Neural cell (in vitro differentiated cells): ENCODE results near the gene CIRBP. TPM values are rescaled to one million over a fixed set of nuclear protein-coding genes. Genes with fewer than 3 reads are reported as not detected.

Experiments
- H2AFZ ChIP-seq: fragments of 200-600, 300-800 bp; sonication (generic), shearing (Covaris generic); 2 replicates; pipeline ENCODE4 v1.6.0; 2014; ENCODE audit warnings: low read depth, mild to moderate bottlenecking, antibody characterized with exemption, low read length, moderate library complexity
- H3F3A ChIP-seq: fragments of 200-600 bp; shearing (Covaris generic); 2 replicates; pipeline ENCODE4 v1.6.1; 2016; ENCODE audit warnings: mild to moderate bottlenecking, moderate library complexity, mixed read lengths, antibody characterized with exemption, low read length; ENCODE audit not compliant: insufficient read depth, poor library complexity, severe bottlenecking
- H3K27ac ChIP-seq: fragments of 200-600, 300-800 bp; sonication (generic), shearing (Covaris generic); 2 replicates; pipeline ENCODE4 v1.5.1; 2014; ENCODE audit warnings: mild to moderate bottlenecking, low read length, moderate library complexity
- H3K27me3 ChIP-seq: fragments of 300-800, 200-600 bp; sonication (generic), shearing (Covaris generic); 2 replicates; pipeline ENCODE4 v1.6.0; 2014; ENCODE audit warnings: mild to moderate bottlenecking, low read depth, low read length, moderate library complexity; ENCODE audit not compliant: insufficient read depth
- H3K36me3 ChIP-seq: fragments of 300-800, 200-600 bp; sonication (generic), shearing (Covaris generic); 2 replicates; pipeline ENCODE4 v1.5.1; 2014; ENCODE audit warnings: mild to moderate bottlenecking, antibody characterized with exemption, low read length, moderate library complexity; ENCODE audit not compliant: insufficient read depth
- H3K4me2 ChIP-seq: fragments of 300-800, 200-600 bp; sonication (generic), shearing (Covaris generic); 2 replicates; pipeline ENCODE4 v1.6.0; 2014; ENCODE audit warnings: mild to moderate bottlenecking, low read length
- H3K4me3 ChIP-seq: fragments of 300-800, 200-600 bp; sonication (generic), shearing (Covaris generic); 2 replicates; pipeline ENCODE4 v1.5.1; 2014; ENCODE audit warnings: mild to moderate bottlenecking, low read length, moderate library complexity
- H3K79me2 ChIP-seq: fragments of 200-600 bp; shearing (Covaris generic); replicated peaks from 2 replicates; pipeline ENCODE4 v1.6.0; 2014; ENCODE audit warnings: mild to moderate bottlenecking, low read length, moderate library complexity; ENCODE audit not compliant: insufficient read depth
- H3K9ac ChIP-seq: fragments of 300-800, 200-600 bp; sonication (generic), shearing (Covaris generic); 2 replicates; pipeline ENCODE4 v1.6.1; 2016; ENCODE audit warnings: mild to moderate bottlenecking, low read length, mixed read lengths
- H3K9me2 ChIP-seq: fragments of 200-600 bp; shearing (Covaris generic); 2 replicates; pipeline ENCODE4 v1.6.1; 2016; ENCODE audit warnings: mild to moderate bottlenecking, low read length, mixed read lengths; ENCODE audit not compliant: insufficient read depth
- H3K9me3 ChIP-seq: fragments of 200-600, 300-800 bp; sonication (generic), shearing (Covaris generic); 2 replicates; pipeline ENCODE4 v1.6.1; 2016; ENCODE audit warnings: mild to moderate bottlenecking, mixed run types, low read length, moderate library complexity, mixed read lengths
- H4K20me1 ChIP-seq: fragments of 200-600 bp; shearing (Covaris generic); 2 replicates; pipeline ENCODE4 v1.6.1; 2016; ENCODE audit warnings: mild to moderate bottlenecking, mixed run types; ENCODE audit not compliant: insufficient read depth
- CTCF ChIP-seq: fragments of 450-650 bp; IDR thresholded peaks from 2 replicates; pipeline ENCODE4 v1.5.1; 2014; ENCODE audit warnings: antibody characterized with exemption, mild to moderate bottlenecking, moderate library complexity; ENCODE audit not compliant: poor library complexity, severe bottlenecking
- EP300 ChIP-seq: fragments of 450-650 bp; conservative IDR thresholded peaks from 2 replicates; pipeline ENCODE4 v1.6.1; 2014; ENCODE audit warnings: antibody characterized with exemption, mild to moderate bottlenecking, moderate library complexity; ENCODE audit not compliant: poor library complexity, severe bottlenecking
- EZH2 ChIP-seq: fragments of 200-600, 300-800 bp; shearing (Covaris generic), sonication (generic); IDR thresholded peaks from 2 replicates; pipeline ENCODE4 v1.6.1; 2014; ENCODE audit warnings: antibody characterized with exemption, low read length, borderline replicate concordance, mild to moderate bottlenecking; ENCODE audit not compliant: insufficient read depth, poor library complexity, severe bottlenecking
- MXI1 ChIP-seq: fragments of 450-650 bp; conservative IDR thresholded peaks from 2 replicates; pipeline ENCODE4 v1.6.1; 2014; ENCODE audit warnings: antibody characterized with exemption, mild to moderate bottlenecking; ENCODE audit not compliant: poor library complexity, severe bottlenecking
- POLR2AphosphoS5 ChIP-seq: IDR thresholded peaks from 2 replicates; pipeline ENCODE4 v1.6.1; 2012
- RAD21 ChIP-seq: fragments of 450-650 bp; conservative IDR thresholded peaks from 2 replicates; pipeline ENCODE4 v1.6.1; 2014; ENCODE audit warnings: antibody characterized with exemption, mild to moderate bottlenecking, moderate library complexity
- SMC3 ChIP-seq: fragments of 450-650 bp; conservative IDR thresholded peaks from 2 replicates; pipeline ENCODE4 v1.6.1; 2014; ENCODE audit warnings: antibody characterized with exemption, mild to moderate bottlenecking, moderate library complexity; ENCODE audit not compliant: poor library complexity
- TAF1 ChIP-seq: IDR thresholded peaks from 2 replicates; pipeline ENCODE4 v1.6.1; 2012; ENCODE audit warnings: low read depth
- polyA plus RNA-seq: library from polyadenylated mRNA; depleted of rRNA; stranded (reverse); fragments of >200 nt; gene quantifications from 2 replicates; pipeline ENCODE4 v1.2.3, GENCODE V29; 2014
- TF ChIP-seq, protein P1 (sequence below): IDR thresholded peaks from 2 replicates; pipeline ENCODE4 v1.6.1; 2012; ENCODE audit warnings: borderline replicate concordance

CIRBP gene
- polyA plus RNA-seq, 1 donor from 2014 or later = 1,663 TPM

DNA sequence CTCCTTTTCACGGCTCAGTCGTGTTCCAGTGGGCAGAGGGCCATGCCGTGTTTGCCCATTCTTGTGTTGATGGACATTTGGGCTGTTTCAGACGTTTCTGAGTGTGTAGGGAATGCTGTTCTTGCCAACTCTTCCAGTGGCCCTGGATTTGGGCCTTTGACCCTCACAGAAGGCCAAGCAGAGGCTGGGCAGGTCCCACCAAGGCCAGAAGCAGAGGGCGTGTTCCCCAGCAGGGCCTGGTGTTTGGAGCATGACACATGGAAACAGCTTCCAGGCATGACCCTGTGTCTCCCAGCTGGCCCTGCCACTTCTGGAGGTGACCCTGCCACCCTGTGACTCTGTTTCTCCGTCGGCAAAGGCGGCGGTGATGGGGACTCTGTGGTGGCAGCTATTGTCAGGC lies 52.4 kb downstream of the CIRBP start:
- TF ChIP-seq CTCF (no peak), MXI1 (no peak), RAD21 (no peak), TAF1 (no peak), EZH2 (no peak), POLR2AphosphoS5 (no peak), EP300 (no peak), SMC3 (no peak)
- TF ChIP-seq, protein P1, sequence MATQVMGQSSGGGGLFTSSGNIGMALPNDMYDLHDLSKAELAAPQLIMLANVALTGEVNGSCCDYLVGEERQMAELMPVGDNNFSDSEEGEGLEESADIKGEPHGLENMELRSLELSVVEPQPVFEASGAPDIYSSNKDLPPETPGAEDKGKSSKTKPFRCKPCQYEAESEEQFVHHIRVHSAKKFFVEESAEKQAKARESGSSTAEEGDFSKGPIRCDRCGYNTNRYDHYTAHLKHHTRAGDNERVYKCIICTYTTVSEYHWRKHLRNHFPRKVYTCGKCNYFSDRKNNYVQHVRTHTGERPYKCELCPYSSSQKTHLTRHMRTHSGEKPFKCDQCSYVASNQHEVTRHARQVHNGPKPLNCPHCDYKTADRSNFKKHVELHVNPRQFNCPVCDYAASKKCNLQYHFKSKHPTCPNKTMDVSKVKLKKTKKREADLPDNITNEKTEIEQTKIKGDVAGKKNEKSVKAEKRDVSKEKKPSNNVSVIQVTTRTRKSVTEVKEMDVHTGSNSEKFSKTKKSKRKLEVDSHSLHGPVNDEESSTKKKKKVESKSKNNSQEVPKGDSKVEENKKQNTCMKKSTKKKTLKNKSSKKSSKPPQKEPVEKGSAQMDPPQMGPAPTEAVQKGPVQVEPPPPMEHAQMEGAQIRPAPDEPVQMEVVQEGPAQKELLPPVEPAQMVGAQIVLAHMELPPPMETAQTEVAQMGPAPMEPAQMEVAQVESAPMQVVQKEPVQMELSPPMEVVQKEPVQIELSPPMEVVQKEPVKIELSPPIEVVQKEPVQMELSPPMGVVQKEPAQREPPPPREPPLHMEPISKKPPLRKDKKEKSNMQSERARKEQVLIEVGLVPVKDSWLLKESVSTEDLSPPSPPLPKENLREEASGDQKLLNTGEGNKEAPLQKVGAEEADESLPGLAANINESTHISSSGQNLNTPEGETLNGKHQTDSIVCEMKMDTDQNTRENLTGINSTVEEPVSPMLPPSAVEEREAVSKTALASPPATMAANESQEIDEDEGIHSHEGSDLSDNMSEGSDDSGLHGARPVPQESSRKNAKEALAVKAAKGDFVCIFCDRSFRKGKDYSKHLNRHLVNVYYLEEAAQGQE = no peak
- Histone ChIP-seq H3K9ac (no peak overlapping the region), H3K27ac (no peak overlapping the region), H3K4me2 (no peak overlapping the region), H3K79me2 (no peaks in the 10 kb centered on the region), H3K9me3 (no peaks in the 10 kb centered on the region), H3K4me3 (no peak overlapping the region), H3K36me3 (no peaks in the 10 kb centered on the region), H4K20me1 (no peaks in the 10 kb centered on the region), H3F3A (no peaks in the 10 kb centered on the region), H3K9me2 (no peaks in the 10 kb centered on the region), H2AFZ (no peak overlapping the region), H3K27me3 (no peaks in the 10 kb centered on the region)

GRCh38 chr19:1322198-1322981 lies 53.3 kb downstream of the CIRBP start:
- TF ChIP-seq, protein P1 = no peak
- TF ChIP-seq RAD21 (no peak), MXI1 (no peak), POLR2AphosphoS5 (no peak)
- H3K9me2 ChIP-seq = no peaks in the 10 kb centered on the region
- H3K27me3 ChIP-seq = no peaks in the 10 kb centered on the region
- H3K36me3 ChIP-seq = no peaks in the 10 kb centered on the region
- no peaks in the 10 kb centered on the region for H3F3A ChIP-seq
- no peaks in the 10 kb centered on the region for H3K79me2 ChIP-seq
- H3K9ac ChIP-seq = no peak overlapping the region
- no peak overlapping the region for H3K4me3 ChIP-seq
- H3K9me3 ChIP-seq = no peaks in the 10 kb centered on the region
- no peak overlapping the region for H3K27ac ChIP-seq
- no peaks in the 10 kb centered on the region for H4K20me1 ChIP-seq
- H2AFZ ChIP-seq = no peak overlapping the region
- H3K4me2 ChIP-seq = no peak overlapping the region
